ENCODE data around the gene IL3RA. TPM values are rescaled to one million over a fixed set of nuclear protein-coding genes. Genes with fewer than 3 reads are reported as not detected.

The IL3RA gene
- total RNA-seq (2014; rRNA removed; shearing (Covaris generic)) (not detected in 2 replicates), total RNA-seq (2022) (not detected in 2 replicates), Bru-seq, nascent RNA (not detected), BruChase-seq, experiment 1, labeled RNA remaining after a 6-hour chase (percentile 9 among the genes with signal in this experiment), BruChase-seq, experiment 2, labeled RNA remaining after a 2-hour chase (percentile 6 among the genes with signal in this experiment)
- long read RNA-seq, partial matches to known transcripts: 0 of 1 reads
- long read RNA-seq, other reads (novel, unspliced or antisense): 1 of 1 reads

- no peak for TF ChIP-seq EZH2phosphoT487 (IDR thresholded peaks at IDR 0.05; ENCODE audit: borderline replicate concordance, low read depth, low read length)
- TF ChIP-seq CTCF (conservative IDR thresholded peaks at IDR 0.05; ENCODE audit: low read length): no peak
- no peak for DNase-seq (ENCODE audit: low spot score)
- Histone ChIP-seq H2AFZ (ENCODE audit: low read length) (no peak within 1 kb of the TSS), H3K36me3 (ENCODE audit: insufficient read depth, low read length) (no peaks in the 10 kb centered on the region), H3K4me2 (ENCODE audit: low read length) (no peak within 1 kb of the TSS), H3K4me3 (ENCODE audit: low read depth, low read length, poor library complexity, severe bottlenecking) (no peak within 1 kb of the TSS), H3K9me3 (ENCODE audit: low read length) (0 out of 2 replicates have a peak, but pooled peaks cover 7% of the 10 kb centered on the region), H3K79me2 (ENCODE audit: insufficient read depth, low read depth, low read length) (no peaks in the 10 kb centered on the region), H3K9me2 (ENCODE audit: insufficient read depth, low read length) (no peaks in the 10 kb centered on the region), H3K27ac (ENCODE audit: low read depth, low read length, poor library complexity, severe bottlenecking) (no peak within 1 kb of the TSS), H4K20me1 (ENCODE audit: insufficient read depth, low read length) (no peaks in the 10 kb centered on the region), H3K4me1 (ENCODE audit: insufficient read depth, low read length, poor library complexity, severe bottlenecking) (peaks cover 7% of the 10 kb centered on the region)
- ChIA-PET POLR2A (no interaction called here), CTCF (ENCODE audit: unreplicated experiment) (no interaction called here)
- intact Hi-C loops (cut with micrococcal nuclease; ENCODE audit: unreplicated experiment): no loop called here
- BruUV-seq (replicated peaks): no TSS peak
Observed at GRCh38 chrX:1336331-1336943, at the start of gene IL3RA. IL3RA (plus strand) TSS chrX:1336785; CDS start chrX:1341766, 4,981 bp downstream.

GRCh38 chrX:1289535-1289934, 47.0 kb upstream of the IL3RA start:
- TF ChIP-seq EZH2phosphoT487 (IDR thresholded peaks at IDR 0.05; ENCODE audit: borderline replicate concordance, low read depth, low read length) (no peak), CTCF (conservative IDR thresholded peaks at IDR 0.05; ENCODE audit: low read length) (no peak)
- no TSS peak for BruUV-seq (replicated peaks)
- no peaks in the 10 kb centered on the region for H3K9me2 ChIP-seq (ENCODE audit: insufficient read depth, low read length)
- intact Hi-C loops (cut with micrococcal nuclease; ENCODE audit: unreplicated experiment): no loop called here
- H3K36me3 ChIP-seq (ENCODE audit: insufficient read depth, low read length): no peaks in the 10 kb centered on the region
- no peak overlapping the region for H3K4me2 ChIP-seq (ENCODE audit: low read length)
- H3K4me1 ChIP-seq (ENCODE audit: insufficient read depth, low read length, poor library complexity, severe bottlenecking): no peaks in the 10 kb centered on the region
- ChIA-PET CTCF (ENCODE audit: unreplicated experiment) (no interaction called here), POLR2A (no interaction called here)
- no peak overlapping the region for H3K27ac ChIP-seq (ENCODE audit: low read depth, low read length, poor library complexity, severe bottlenecking)
- DNase-seq (ENCODE audit: low spot score): no peak
- H4K20me1 ChIP-seq (ENCODE audit: insufficient read depth, low read length): no peaks in the 10 kb centered on the region
- no peak overlapping the region for H3K4me3 ChIP-seq (ENCODE audit: low read depth, low read length, poor library complexity, severe bottlenecking)
- no peak overlapping the region for H2AFZ ChIP-seq (ENCODE audit: low read length)
- 0 out of 2 replicates have a peak, but pooled peaks cover 8% of the 10 kb centered on the region for H3K9me3 ChIP-seq (ENCODE audit: low read length)
- no peaks in the 10 kb centered on the region for H3K79me2 ChIP-seq (ENCODE audit: insufficient read depth, low read depth, low read length)

Data from OCI-LY7 (cell line).